ENCODE data around the gene EPB41L4A. TPM values are rescaled to one million over a fixed set of nuclear protein-coding genes. Genes with fewer than 3 reads are reported as not detected.

Gene EPB41L4A
- polyA plus RNA-seq, 1 donor (not counting 4 experiments of a cell fraction or from before 2014, with no cell fraction given): 3.5 TPM

GRCh38 chr5:112258571-112258970 lies 160.5 kb downstream of the EPB41L4A start:
- no peak for FAIRE-seq
- TF ChIP-seq, protein P1, sequence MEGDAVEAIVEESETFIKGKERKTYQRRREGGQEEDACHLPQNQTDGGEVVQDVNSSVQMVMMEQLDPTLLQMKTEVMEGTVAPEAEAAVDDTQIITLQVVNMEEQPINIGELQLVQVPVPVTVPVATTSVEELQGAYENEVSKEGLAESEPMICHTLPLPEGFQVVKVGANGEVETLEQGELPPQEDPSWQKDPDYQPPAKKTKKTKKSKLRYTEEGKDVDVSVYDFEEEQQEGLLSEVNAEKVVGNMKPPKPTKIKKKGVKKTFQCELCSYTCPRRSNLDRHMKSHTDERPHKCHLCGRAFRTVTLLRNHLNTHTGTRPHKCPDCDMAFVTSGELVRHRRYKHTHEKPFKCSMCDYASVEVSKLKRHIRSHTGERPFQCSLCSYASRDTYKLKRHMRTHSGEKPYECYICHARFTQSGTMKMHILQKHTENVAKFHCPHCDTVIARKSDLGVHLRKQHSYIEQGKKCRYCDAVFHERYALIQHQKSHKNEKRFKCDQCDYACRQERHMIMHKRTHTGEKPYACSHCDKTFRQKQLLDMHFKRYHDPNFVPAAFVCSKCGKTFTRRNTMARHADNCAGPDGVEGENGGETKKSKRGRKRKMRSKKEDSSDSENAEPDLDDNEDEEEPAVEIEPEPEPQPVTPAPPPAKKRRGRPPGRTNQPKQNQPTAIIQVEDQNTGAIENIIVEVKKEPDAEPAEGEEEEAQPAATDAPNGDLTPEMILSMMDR (optimal IDR thresholded peaks at IDR 0.05 in 1 of 3, IDR thresholded peaks at IDR 0.05 in 1 of 3, conservative IDR thresholded peaks at IDR 0.05 in 1 of 3; ENCODE audit: extremely low read depth in 1 of 3, insufficient read depth in 2 of 3, low read length in 3 of 3): no peak
- no peak for TF ChIP-seq EZH2 (IDR thresholded peaks at IDR 0.05; ENCODE audit: low read length)
- Histone ChIP-seq H3K4me2 (ENCODE audit: control insufficient read depth, extremely low read depth, insufficient read depth, low read depth, low read length) (no peak overlapping the region), H3K79me2 (ENCODE audit: control insufficient read depth, insufficient read depth, low read length) (no peaks in the 10 kb centered on the region), H3K27ac (ENCODE audit: control insufficient read depth, insufficient read depth, low read length) (no peak overlapping the region), H3K36me3 (ENCODE audit: control insufficient read depth in 2 of 2, extremely low read depth in 1 of 2, insufficient read depth in 2 of 2, low read length in 2 of 2) (no peaks in the 10 kb centered on the region), H4K20me1 (ENCODE audit: control insufficient read depth, extremely low read depth, insufficient read depth, low read length) (no peaks in the 10 kb centered on the region), H3K9ac (ENCODE audit: control insufficient read depth, extremely low read depth, insufficient read depth, low read length) (no peak overlapping the region), H2AFZ (ENCODE audit: control insufficient read depth, low read length) (no peak overlapping the region), H3K4me3 (ENCODE audit: control insufficient read depth in 2 of 3, extremely low read depth in 1 of 3, insufficient read depth in 2 of 3, low read depth in 1 of 3, low read length in 3 of 3) (no peak overlapping the region), H3K27me3 (ENCODE audit: control insufficient read depth, extremely low read depth, insufficient read depth, low read length) (no peaks in the 10 kb centered on the region), H3K9me1 (ENCODE audit: control insufficient read depth, extremely low read depth, insufficient read depth, low read length) (no peaks in the 10 kb centered on the region), H3K4me1 (ENCODE audit: control insufficient read depth, extremely low read depth, insufficient read depth, low read length) (peaks cover 6% of the 10 kb centered on the region), H3K9me3 (ENCODE audit: control insufficient read depth, low read depth, low read length) (no peaks in the 10 kb centered on the region)
- DNase-seq (ENCODE audit: low read depth, low spot score): no peak
- dilution Hi-C loops (cut with MboI; ENCODE audit: extremely low pct_ligation_motif_present, low sequenced_read_pairs): no loop called here

GRCh38 chr5:112257976-112258375 lies 161.1 kb downstream of the EPB41L4A start:
- no peaks in the 10 kb centered on the region for H3K36me3 ChIP-seq (ENCODE audit: control insufficient read depth in 2 of 2, extremely low read depth in 1 of 2, insufficient read depth in 2 of 2, low read length in 2 of 2)
- no peak overlapping the region for H3K9ac ChIP-seq (ENCODE audit: control insufficient read depth, extremely low read depth, insufficient read depth, low read length)
- no peaks in the 10 kb centered on the region for H4K20me1 ChIP-seq (ENCODE audit: control insufficient read depth, extremely low read depth, insufficient read depth, low read length)
- no peak for TF ChIP-seq EZH2 (IDR thresholded peaks at IDR 0.05; ENCODE audit: low read length)
- TF ChIP-seq, protein P1 (optimal IDR thresholded peaks at IDR 0.05 in 1 of 3, IDR thresholded peaks at IDR 0.05 in 1 of 3, conservative IDR thresholded peaks at IDR 0.05 in 1 of 3; ENCODE audit: extremely low read depth in 1 of 3, insufficient read depth in 2 of 3, low read length in 3 of 3): no peak
- DNase-seq (ENCODE audit: low read depth, low spot score) (no peak), FAIRE-seq (no peak)
- no peak overlapping the region for H3K27ac ChIP-seq (ENCODE audit: control insufficient read depth, insufficient read depth, low read length)
- no peak overlapping the region for H3K4me2 ChIP-seq (ENCODE audit: control insufficient read depth, extremely low read depth, insufficient read depth, low read depth, low read length)
- H3K79me2 ChIP-seq (ENCODE audit: control insufficient read depth, insufficient read depth, low read length): no peaks in the 10 kb centered on the region
- no peak overlapping the region for H2AFZ ChIP-seq (ENCODE audit: control insufficient read depth, low read length)
- no peaks in the 10 kb centered on the region for H3K9me1 ChIP-seq (ENCODE audit: control insufficient read depth, extremely low read depth, insufficient read depth, low read length)
- dilution Hi-C loops (cut with MboI; ENCODE audit: extremely low pct_ligation_motif_present, low sequenced_read_pairs): no loop called here
- no peak overlapping the region for H3K4me3 ChIP-seq (ENCODE audit: control insufficient read depth in 2 of 3, extremely low read depth in 1 of 3, insufficient read depth in 2 of 3, low read depth in 1 of 3, low read length in 3 of 3)
- peaks cover 6% of the 10 kb centered on the region for H3K4me1 ChIP-seq (ENCODE audit: control insufficient read depth, extremely low read depth, insufficient read depth, low read length)
- no peaks in the 10 kb centered on the region for H3K27me3 ChIP-seq (ENCODE audit: control insufficient read depth, extremely low read depth, insufficient read depth, low read length)
- H3K9me3 ChIP-seq (ENCODE audit: control insufficient read depth, low read depth, low read length): no peaks in the 10 kb centered on the region

All from keratinocyte (primary cell).